GM18873 (cell line): ENCODE results near the gene HEPN1.

ENCODE experiments used
- ATAC-seq: cut with Tn5 transposase; IDR thresholded peaks from one replicate; pipeline ENCODE4 v1.9.1; 2021; ENCODE audit warnings: mild to moderate bottlenecking, moderate library complexity, moderate number of reproducible peaks; ENCODE audit not compliant: unreplicated experiment, low FRiP score

Gene HEPN1

DNA sequence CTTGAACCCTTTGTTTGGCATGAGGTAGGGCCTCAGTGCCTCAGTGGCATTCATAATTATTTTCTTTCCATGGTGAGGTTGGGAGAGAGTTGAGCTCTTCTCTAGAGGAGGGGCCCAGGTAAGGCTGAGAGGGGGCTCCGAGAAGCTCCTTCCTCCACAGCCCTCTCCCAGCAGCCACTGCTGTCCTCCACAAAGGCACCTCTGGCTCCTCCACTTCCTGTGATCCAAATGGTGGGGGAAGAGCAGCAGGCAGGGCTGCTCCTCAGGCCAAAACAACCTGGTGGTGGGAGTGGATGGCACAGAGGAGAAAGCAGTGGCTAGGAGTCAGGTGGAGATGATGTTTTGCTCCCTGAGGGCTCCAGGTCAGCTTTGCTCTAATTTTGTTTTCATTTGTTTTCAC lies 34.7 kb upstream of the HEPN1 start:
- ATAC-seq, result no peak

DNA sequence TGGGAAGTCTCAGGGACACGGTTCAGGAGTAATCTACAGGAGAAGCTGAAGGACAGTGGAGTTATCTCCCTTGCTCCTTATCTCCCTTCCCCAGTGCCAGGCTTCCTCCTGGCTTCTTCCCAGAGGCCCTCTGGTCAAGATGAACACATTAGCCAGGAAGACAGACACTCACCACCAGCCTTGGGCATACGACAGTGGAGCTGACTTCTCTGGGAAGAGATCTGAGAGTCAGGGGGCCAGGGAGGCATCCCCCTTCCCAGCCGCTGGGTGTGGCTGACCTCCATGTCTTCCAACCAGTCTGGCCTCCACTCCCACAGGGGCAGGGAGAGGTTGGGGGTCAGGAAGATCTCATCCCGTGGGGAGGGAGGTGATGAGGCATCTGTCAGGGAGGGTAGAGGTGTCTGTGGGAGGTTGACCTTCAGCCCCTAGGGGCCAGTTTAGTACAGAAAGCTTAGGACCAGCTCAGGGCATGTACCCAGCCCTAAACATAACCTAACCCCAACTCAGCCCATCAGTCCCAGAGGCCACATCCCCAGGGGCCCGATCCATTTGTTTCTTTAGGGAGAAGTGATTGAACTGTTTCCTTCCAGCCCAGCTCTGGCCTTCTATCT lies 34.1 kb upstream of the HEPN1 start:
- no peak for ATAC-seq

DNA sequence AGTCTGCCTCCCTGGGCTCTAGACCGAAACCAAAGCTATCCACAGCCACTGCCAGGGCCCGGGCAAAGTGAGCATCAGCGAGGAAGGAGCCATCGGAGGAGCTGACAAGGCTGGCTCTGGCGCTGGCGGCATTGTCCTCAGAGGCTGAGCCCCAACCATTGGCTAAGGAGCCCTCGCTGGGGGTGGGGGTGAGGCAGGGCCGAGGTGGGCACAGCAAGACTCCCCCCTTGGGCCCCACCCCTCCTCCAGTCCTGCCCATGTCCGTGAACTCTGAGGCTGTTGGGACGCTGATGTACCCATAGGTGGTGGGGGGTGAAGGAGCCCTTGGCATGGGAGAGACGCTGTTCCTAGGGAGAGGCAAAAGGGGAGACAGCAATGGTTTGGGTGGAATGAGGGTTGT lies 32.6 kb upstream of the HEPN1 start:
- no peak for ATAC-seq

DNA sequence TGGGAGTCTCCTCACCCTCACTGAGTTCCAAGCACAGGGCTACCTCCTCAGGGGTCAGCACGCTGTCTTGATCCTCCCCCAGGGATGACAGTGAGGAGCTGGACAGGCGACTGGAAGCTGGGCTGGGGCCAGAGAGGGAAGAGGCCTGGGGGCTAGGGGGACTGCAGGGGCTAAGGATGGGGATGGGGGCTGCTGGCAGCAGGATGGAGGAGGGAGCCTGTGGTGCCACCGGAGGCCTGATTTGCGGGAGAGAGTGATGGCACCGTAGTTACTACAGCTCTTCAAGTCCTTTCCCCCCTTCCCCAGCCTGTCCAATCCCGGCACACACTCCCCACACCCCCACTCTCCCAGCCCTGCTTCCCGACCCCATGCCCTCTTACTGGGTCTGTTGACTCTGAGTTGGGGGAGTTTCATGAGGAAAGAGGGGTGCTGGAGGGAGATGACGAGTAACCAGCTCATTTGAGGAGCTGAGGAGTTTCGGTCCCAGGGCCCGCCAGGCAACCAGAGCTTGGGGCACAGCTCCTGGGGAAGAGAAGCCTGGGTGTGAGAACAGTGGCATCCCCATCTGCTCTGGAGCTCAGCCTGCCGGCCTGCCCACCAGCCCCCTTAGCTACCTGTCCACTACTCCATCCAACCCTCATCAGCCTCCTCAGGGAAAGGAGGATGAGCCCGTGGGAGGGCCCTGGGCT lies 31.9 kb upstream of the HEPN1 start:
- ATAC-seq, result no peak

DNA sequence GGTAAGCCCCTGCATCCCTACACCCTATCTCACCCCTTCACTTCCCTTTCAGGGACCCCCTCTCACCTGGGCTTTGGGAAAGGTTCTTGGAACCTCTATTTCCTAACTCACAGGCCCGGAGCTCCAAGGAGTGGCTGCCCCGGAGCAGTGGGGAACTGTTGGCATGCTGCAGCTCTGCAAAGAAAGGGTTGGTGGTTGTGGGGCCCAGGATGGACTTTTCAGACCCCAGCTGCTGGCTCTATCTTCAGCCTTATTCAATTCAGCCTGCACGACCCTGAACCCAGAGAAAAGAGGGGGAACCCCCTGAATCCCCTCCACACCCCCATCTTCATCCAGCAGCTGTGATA lies 31.4 kb upstream of the HEPN1 start:
- ATAC-seq, result no peak

DNA sequence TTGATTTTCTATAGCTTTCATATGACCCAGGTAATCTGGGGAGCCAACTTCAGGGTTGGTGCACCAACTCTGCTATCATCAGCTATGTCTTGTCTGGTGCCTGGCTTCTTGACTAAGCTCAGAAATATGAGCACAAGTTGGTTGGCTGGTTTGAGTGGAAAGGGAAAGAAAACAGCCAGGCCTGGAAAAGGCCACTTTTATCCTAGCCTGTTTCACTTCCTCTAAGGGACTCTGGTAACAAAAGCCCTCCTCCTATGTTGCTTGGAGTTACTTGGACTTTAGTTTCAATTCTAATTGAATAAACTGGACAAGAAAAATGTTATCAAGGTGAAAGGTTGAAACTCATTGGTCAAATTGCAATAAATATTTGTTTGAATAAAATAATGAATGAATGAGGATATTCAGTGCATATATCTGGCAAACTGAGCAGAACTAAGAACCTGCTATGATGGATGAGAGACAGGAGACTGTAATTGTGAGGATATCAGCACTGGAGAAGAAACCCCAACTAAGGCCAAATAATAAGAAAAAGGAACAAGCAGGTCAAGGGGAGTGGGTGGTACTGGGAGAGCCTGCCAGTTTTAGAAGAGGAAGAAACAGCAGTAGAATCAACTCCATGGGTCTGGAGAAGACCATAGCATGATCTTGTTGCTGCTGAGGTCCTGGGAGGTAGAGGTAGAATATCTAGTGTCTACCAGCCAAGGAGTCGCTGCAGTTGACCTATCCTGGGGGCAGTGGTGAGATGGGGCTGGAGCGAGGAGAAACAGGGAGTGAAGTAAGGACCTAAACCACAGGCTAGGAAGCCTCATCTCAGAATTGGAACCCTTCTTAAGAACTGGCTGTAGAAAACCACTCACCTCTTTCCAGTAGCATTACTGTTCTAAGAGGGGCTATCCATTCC lies 29.6 kb upstream of the HEPN1 start:
- ATAC-seq, result no peak

DNA sequence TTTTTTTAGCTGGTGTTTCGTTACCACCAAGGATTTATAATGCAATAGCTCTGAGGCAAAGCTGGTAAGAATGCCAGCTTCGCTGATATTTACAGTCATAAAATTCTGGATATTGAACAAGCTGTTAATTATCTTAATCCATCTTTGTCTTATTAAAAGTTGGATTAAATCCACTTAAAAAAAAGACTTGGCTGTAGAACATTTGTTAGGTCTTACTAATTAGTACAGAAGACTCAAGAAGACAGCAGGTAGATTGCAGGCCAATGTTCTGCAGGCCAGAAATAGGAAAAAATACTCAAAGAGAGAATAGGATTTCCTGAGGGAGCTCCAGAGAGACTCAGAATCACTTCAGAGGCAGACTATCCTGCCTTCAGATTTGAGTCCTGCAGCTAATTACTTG lies 28.9 kb upstream of the HEPN1 start:
- no peak for ATAC-seq

DNA sequence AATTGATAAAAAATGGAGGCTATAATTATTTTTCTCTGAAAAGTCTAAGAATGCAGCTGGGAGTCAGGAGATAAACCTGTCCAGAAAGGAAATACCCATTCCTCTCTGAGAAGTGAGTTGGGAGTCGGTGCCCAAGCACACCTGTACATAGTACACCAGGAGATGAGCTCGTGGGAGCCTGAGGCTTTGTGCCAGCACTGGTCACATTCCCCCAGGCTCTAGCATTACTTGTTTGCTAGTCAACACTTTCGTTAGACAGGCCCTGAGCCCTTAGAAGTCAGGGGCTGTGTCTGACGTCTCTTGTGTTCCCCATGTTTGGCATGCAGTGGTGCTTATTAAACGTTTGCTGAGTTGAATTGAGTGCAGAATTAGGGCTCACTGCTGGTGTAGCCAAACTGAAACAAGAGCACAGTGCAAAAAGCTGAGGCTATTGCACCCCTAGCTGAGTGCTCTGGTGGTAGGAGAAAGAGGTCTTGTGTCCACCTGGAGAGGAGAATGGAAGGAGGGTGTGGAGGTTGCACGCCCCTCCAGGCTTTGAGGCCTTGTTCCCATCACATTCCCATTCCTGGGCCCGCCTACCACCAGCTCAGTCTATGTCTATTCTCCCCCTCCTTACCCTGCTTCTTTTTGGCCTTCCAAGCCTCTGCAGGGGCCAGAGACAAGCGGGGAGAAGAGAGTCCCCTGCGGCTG lies 28.2 kb upstream of the HEPN1 start:
- no peak for ATAC-seq

DNA sequence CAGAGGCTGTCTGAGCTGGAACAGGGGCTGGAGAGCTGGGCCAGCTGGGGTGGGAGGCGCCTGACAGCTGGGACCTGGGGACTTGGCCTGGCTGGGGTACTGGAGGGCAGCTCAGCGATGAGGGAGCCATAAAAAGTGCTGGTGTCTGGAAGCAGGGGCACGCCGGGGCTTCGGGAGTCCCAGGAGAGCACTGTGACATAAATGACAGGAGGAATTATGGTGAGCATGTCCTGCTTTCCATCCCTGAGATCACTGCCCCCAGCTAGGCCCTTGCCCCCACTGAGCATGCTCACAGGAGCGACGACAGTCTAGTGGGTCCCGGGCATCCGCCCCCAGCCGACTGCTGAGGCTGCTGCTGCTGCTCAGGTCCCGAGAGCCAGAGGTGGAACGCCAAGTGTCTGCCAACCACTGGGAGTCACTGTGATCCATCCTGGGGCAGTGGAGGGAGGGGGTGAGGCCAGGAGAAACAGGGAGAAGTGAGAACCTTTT lies 27.6 kb upstream of the HEPN1 start:
- ATAC-seq, result no peak

DNA sequence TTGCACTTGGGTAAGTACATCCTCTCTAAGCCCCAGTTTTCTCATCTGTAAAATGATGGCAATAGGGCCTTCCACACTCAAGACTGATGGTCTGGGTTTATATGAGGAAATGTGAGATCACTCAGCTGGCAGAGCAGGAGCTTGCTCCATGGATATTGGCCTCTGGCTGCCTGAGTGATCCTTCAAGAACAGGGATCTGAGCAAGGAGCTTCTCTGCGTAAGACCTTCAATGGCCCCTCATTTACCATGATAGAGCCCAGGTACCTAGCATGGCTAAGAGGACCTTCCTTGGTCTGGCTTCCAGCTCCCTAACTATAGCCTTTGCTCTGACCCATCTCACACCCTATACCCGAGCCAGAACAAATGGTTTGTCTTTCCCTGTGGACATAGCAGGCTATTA lies 26.9 kb upstream of the HEPN1 start:
- no peak for ATAC-seq

DNA sequence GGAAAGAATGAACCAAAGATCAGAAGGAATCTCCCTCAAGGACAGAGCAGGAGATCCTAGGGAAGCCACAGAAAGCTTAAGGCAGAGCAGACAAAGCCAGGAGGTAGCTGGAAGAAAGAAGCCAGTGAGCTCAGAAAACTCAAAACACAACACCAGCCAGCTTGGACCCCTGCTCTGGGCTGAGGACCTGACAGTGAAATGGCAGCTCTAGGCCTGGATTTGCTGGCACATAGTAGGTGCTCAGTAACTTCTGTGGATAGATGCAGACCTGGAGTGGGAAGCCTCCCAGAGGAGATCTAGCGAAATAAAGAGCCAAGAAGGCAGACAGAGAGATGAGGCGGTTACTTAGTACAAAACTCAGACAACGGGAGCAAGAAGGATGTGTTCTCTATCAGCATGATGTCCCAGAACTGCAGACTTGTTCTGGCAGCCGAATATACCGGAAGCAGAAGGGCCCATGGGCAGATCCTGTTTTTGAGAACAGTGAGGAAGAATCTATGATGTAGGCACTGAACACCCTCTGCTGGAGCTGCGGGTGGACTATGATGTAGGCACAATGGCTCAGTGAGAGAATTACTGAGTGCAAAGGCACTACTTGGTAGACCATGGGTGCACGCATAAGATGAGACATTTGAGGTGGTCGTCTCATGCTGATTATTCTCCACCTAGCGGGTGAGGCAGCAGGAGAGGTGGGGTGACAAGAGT lies 26.1 kb upstream of the HEPN1 start:
- ATAC-seq, result no peak

DNA sequence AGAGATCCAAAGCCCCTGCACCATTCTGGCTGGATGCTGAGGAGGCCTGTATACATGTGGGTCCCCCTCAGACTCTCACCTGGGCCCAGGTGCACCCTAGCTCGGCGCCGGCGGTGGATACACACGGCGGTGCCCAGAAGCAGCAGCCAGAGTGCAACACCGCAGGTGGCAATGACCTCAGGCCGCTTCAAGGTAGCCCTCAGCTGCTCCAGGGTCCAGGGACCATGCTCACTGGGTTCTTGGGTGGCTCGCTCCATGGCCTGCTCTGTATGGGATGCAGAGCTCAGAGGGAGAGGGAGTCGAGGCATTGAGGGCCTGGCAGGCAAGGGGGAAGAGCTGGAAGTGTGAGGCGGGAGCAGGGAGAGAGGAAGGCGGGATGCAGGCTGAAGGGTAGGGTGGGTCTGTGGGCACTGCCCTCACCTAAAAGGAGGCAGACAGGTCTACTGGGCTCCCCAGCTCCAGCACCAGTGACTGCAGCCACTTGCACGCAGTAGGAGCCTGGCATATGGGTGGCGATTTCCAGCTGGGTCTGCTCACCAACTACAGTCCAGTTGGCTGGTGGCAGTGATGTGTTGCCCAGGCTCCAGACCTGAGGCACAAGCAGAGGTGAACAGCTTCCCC lies 25.2 kb upstream of the HEPN1 start:
- no peak for ATAC-seq

DNA sequence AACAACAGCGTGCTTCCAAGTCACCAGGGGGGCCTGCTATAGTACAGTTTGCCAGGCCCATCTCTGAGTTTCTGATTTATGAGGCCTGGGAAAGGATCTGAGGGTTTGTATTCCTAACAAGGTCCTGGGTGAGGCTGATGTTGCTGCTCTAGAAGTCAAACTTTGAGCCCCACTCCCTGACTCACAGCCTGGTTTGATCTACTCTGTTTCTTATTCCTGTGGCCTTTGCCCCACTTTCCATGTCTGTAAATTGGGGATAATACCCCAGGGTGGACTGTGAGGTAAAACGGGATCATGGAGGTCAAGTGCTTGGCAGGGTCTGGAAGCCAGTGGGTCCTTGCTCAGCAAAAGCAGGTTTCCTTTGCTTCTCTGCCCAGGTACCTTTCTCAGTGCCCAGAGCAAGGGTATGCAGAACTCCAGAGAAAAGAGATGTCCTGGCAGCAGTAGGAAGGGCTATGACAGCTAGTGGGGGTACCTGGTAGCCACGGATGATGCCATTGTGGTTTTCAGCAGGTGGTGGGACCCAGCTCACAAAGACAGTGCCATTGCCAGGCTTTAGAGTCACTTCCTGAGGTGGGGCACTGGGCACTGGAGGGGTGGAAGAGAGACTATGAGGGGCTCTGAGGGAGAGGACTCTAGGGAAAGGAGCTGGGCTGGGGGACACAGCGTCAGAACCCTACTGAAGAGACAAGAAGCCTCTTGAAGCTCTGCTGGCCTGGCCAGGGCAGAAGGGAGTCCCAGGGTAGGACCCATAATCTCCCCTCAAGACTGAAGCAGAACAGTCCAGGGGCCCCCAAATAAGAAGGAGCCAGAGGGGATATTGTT lies 24.2 kb upstream of the HEPN1 start:
- ATAC-seq, result no peak

DNA sequence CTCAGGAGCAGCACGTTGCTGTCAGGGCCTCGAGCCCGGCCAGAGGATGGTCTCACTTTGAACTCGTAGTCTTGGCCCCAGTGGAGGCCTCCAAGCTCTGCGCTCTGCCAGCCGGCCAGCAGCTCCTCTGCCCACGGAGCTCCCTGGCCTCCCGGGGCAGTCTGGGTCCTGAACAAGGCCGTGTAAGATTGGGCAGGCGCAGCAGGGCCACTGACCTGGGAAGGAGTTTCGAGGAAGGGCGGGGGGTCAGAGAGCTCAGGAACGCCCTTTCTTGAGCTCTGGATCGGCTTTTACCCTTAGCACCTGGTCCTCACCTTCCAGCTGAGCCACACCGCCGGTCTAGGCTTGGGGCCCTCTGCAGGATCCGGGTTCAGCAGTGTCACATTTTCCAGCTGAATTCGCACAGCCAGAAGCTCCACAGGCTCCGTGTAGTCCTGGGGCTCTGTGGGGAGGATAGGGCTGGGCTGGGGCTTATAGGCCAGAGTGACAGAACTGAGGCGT lies 23.5 kb upstream of the HEPN1 start:
- ATAC-seq, result no peak

DNA sequence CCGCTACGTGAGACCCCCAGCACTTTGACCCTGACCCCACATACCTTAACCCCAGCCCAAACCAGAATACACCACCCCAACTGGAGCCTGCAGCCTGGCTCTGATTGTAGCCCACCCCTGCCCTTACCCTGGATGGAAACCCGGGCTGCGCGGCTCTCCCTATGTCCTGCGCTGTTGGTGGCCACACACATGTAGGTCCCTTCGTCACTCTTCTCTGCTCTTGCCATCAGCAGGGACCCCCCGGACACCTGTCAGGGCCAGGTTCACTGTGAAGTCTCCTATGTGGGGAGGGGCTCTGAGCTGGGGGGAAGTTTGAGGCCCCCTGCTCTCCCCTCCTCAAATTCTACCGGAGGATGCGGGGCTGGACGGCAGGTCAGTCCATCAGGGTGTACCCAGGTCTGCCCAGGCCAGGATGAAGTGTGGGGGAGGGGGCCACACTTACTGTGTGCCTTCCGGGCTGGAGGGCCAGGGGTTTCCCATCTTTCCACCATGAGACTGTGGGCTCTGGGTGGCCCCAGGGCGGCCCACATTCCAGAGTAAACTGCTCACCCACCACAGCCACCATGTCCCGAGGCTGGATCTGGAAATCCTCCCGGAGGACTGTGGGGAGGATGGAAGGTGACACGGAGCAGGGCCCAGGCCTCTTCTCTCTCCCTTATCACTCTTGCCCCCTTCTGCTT lies 22.8 kb upstream of the HEPN1 start:
- no peak for ATAC-seq

DNA sequence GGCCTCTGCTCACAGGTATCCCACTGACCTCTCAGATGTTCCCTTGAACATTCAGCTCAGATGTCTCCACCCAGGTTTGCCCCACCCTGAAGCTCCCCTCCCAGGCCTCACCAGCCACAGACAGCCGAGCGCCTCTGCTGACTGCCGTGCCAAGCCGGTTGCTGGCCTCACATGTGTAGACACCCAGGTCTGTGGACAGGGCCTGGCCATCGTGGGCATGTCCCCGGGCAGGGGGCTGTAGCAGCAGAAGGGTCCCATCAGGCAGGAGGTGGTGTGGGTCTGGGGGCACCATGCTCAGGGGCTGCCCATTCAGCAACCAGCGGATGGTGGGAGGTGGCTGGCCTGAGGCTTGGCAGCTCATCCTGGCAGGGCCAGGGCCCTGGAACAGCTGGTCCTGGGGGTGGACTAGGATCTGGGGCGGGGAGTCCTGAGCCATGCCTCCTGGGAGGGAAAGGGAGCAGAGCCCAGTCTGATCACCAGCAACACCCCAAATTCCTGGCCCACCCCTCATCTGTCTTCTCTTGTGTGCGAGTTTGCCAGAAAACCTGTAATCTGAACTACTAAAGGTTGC lies 22.1 kb upstream of the HEPN1 start:
- ATAC-seq, result no peak

DNA sequence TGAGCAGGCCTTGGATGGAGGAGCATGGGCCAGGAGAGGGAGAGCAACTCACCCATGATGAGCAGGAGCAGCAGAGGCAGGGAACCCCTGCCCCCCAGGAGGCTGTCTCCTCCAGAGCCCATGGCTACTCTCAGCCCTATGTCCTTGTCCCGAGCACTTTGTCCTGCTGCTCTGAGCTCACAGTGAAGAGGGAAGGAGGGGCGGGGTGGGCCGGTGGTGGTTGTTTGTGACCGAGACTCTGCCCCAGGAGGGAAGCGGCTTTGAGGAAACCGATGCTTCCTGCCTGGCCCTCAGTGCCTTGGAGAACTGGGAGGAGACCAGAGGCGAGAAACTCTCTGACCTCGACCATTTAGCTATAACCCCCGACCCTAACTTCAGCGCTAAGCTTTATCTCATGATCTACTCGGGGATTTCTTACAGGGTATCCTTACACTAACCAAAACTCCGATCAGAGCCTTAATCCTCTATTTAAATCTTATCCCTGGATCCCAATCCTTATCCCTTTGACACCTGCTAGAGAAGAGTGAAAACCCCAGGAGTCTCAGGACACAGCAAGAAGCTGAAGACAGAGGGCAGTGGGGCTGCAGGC lies 21.3 kb upstream of the HEPN1 start, which contains the start of gene ROBO4:
ROBO4 (minus strand) TSS at position 192 of the 589 bp plus-strand sequence; CDS start at position 122, 70 bp downstream.
- no peak for ATAC-seq
